Measurements from ENCODE around the gene NUP54.

- no peak for TF ChIP-seq CTCF (IDR thresholded peaks at IDR 0.05)
- no peak for TF ChIP-seq EP300 (IDR thresholded peaks at IDR 0.05)
- TF ChIP-seq POLR2A (IDR thresholded peaks at IDR 0.05): no peak
Observed at GRCh38 chr4:76074468-76074867, 73.7 kb downstream of the NUP54 start, which contains the start of gene ART3.
